ENCODE data around the gene REXO1. TPM values are rescaled to one million over a fixed set of nuclear protein-coding genes. Genes with fewer than 3 reads are reported as not detected.
"Not testable (repeated sequence)": the region's sequence is repeated elsewhere in the genome, so short reads cannot be mapped to it uniquely, and the experiment has no call there.

The REXO1 gene, protein sequence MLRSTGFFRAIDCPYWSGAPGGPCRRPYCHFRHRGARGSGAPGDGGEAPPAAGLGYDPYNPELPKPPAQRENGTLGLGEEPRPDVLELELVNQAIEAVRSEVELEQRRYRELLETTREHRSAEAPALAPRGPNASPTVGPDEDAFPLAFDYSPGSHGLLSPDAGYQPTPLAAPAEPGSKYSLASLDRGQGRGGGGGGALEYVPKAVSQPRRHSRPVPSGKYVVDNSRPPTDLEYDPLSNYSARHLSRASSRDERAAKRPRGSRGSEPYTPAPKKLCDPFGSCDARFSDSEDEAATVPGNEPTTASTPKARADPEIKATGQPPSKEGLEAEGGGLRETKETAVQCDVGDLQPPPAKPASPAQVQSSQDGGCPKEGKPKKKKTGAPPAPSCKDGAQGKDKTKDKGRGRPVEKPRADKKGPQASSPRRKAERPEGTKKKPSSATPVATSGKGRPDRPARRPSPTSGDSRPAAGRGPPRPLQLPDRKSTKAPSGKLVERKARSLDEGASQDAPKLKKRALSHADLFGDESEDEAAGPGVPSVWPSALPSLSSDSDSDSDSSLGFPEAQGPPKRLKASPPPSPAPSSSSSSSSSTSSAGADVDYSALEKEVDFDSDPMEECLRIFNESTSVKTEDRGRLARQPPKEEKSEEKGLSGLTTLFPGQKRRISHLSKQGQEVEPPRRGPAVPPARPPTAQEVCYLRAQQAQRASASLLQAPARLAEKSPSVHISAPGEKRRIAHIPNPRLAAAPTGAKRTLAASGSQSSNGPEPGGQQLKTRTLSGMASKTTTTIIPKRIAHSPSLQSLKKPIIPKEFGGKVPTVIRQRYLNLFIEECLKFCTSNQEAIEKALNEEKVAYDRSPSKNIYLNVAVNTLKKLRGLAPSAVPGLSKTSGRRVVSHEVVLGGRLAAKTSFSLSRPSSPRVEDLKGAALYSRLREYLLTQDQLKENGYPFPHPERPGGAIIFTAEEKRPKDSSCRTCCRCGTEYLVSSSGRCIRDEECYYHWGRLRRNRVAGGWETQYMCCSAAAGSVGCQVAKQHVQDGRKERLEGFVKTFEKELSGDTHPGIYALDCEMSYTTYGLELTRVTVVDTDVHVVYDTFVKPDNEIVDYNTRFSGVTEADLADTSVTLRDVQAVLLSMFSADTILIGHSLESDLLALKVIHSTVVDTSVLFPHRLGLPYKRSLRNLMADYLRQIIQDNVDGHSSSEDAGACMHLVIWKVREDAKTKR
- total RNA-seq = 8.7 and 14.0 TPM in 2 replicates

DNA sequence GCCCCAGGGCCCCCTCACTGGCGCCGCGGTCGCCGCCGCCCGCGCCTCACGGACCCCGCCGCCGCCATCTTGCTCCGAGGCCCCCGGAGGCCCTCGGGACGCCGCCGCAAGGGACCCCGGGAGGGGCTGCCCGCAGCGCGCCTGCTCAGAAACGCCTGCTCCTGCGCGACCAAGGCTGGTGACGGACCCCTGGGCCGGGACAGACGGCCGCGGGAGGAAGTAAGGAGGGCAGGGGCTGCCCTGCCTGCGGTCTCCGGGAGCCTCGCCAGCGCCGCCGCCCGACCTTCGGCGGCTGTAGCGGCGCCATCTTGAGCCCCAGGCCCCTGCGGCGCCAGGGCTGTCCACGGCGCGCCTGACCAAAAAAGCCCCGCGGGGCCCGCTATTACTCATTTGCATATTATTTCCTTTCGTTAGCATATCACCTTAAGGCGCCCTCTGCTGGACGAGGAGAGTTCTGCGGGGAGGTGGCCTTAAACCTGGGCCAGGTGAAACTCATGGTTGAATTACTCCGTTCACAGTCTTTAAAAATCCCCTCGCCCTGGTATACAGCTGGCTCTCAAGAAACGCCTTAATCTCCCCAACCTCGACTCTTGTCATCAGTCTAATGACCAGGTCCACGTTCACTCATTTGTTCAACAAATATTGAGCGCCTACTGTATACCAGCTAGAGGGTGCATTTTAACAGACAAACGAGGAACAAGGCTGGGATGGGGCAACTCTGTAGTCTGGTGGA, at the start of gene REXO1:
Gene REXO1, minus strand, starts transcription at position 85 of the 733 bp plus-strand sequence. CDS start 125 bp downstream, outside the sequence.
- peak; percentile 95 for DNase-seq

DNA sequence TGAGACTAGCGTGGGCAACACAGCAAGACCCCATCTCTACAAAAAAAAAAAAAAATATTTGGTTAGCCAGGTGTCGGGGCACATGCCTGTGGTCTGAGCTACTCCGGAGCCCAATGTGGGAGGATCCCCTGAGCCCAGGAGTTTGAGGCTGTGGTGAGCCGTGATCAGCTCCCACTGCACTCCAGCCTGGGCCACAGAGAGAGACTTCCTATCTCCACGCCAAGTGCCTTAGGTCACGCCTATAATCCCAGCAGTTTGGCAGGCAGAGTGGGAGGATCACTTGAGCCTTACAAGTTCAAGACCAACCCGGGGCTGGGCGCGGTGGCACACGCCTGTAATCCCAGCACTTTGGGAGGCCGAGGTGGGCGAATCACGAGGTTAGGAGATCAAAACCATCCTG, 48.2 kb upstream of the REXO1 start:
- no peak for DNase-seq

DNA sequence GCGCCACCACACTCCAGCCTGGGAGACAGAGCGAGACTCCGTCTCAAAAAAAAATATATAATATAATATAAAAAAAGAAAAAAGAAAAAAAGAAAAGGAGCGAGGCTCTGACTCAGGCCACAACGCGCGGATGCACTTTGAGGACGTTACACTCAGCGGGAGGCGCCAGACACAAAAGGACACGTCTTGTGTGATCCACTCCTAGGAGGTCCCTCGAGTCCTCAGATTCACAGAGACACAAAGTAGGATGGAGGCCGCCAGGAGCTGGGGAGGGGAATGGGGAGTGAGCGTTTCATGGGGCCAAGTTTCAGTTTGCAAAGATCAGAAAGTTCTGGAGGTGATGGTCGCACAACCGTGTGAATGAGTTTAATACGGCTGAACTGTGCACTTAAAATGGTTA, 45.5 kb upstream of the REXO1 start:
- DNase-seq = no peak

DNA sequence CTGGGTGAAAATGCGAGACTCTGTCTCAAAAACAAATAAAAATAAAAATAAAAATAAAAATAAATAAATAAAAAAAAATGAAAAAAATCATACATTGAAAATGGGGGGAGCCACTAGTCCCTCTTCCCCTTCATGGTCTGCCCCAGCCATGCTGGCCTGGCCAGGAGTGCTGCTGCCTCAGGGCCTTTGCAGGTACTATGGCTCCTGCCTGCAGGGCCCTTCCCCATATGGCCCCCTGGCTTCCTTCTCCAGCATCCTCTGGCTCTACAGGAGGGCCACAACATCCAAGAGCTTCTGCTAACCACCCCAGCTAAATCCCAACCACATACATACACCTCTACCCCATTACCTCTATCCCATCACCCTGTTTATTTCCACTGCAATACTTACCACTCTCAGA, 41.6 kb upstream of the REXO1 start:
- DNase-seq = no peak

DNA sequence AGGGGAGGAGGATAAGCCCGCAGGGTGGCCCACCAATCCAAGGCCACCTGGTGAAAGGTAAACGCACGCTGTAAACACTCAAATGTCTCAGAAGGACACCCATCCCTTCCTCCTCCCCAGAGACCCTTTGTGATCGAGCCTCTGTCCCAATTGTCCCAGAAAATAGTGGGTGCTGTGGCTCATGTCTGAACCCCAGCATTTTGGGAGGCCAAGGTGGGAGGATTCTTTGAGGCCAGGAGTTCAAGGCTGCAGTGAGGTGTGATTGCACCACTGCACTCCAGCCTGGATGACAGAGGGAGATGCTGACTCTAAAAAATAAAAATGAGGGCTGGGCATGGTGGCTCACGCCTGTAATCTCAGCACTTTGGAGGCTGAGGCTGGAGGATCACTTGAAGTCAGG, 40.1 kb upstream of the REXO1 start:
- no peak for DNase-seq

DNA sequence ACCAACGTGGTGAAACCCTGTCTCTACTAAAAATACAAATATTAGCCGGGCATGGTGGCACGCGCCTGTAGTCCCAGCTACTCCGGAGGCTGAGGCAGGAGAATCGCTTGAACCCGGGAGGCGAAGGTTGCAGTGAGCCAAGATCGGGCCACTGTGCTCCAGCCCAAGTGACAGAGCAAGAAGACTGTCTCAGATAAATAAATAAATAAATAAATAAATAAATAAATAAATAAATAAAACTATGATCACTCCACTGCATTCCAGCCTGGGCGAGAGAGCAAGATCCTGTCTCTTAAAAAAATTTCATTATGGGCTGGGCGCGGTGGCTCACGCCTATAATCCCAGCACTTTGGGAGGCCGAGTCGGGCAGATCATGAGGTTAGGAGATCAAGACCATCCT, 38.1 kb upstream of the REXO1 start:
- not testable (repeated sequence) for DNase-seq

DNA sequence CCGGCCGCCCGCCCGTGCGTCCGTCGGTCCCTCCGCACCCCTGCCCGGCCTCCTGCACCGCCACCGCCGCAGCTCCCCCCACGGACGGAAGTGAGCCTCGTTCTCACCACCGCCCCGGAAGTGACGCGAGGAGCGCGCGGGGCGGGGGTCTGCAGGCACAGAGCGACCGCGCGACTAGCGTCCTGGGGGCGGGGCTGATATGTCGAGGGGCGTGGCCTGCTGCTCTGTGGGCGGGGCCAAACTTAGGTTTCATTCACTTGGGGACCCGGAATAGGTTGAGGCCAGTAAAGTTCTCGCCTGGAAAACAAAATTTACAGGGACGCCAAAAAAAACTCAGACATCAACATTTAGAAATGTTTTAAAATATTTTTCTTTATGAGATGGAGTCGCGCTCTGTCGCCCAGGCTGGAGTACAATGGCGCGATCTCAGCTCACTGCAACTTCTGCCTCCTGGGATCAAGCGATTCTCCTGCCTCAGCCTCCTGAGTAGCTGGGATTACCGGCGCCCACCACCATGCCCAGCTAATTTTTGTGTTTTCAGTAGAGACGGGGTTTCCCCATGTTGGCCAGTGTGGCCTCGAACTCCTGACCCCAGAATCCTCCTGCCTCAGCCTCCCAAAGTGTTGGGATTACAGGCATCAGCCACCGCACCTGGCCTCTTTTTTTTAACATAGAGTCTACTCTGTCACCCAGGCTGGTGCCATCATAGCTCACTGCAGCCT, 37.3 kb upstream of the REXO1 start, which contains the start of gene ABHD17A:
Gene ABHD17A, minus strand, starts transcription at position 99 of the 722 bp plus-strand sequence. CDS start 3,930 bp downstream, outside the sequence.
- peak; percentile 95 for DNase-seq

DNA sequence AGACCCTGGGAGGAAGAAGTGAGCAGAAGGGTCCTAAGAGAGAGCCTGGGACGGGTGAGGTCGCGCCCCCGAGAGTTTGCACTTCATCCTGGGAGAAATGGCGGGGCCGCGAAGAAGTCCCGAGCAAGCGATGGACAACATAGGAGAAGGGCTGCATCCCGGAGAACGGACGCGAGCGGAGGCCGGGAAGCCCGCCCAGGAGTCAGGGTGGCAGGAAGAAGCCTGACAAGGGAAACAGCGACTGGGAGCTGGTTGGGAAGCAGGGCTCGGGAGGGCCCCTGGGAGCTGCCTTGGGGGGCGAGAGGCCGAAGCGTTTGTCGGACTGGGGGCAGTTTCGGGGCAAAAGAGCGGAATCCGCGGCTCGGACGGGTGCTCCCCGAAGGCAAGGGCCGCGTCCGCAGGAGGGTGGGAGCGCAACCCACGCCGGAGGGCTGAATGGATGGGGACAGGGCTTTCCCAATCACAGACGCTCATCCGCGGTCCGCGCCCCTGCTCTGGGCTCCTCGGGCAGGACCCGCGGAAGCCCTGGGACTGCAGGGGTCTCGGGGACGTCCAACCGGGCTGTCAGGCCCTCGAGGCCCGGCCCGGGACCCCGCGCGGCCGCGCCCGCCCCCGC, 36.5 kb upstream of the REXO1 start:
- DNase-seq = peak; percentile 48

DNA sequence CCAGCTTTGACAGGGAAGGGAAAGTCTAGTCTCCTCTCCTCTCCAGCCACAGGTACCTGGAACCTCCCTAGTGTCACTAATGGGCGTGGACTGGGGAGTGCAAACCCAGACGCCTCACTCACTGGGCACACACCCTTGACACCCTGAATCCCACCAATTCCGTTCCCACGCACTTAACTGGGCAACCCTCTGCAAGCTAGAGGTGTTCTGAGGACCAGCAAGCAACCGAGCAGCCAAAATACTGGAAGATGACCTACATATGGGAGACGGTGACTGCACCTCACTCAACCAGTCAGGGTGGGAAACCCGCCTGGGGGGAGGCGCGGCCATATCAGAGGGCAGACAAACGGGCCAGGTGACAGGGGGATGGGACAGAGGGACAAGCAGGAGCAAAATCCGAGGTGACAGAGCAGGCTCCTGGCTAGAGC, 36.0 kb upstream of the REXO1 start:
- DNase-seq = no peak

DNA sequence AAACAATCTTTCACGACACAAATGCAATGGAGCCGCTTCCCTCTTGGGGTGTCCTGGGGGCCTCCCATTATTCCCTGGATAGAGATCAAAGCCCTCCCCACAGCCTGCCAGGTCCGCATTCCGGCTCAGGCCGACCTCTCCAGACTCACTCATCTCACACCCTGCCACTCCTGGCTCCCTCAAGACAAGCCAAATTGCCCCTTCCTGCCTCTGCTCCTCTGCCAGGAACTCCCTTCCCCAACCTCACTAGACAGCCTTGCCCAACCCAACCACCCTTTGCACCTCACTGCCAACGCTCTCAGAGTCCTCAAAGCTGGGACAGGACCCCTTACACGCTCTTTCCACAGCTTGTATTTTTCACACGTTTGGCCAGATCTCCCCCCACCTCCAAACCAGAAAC, 35.5 kb upstream of the REXO1 start:
- DNase-seq = no peak

DNA sequence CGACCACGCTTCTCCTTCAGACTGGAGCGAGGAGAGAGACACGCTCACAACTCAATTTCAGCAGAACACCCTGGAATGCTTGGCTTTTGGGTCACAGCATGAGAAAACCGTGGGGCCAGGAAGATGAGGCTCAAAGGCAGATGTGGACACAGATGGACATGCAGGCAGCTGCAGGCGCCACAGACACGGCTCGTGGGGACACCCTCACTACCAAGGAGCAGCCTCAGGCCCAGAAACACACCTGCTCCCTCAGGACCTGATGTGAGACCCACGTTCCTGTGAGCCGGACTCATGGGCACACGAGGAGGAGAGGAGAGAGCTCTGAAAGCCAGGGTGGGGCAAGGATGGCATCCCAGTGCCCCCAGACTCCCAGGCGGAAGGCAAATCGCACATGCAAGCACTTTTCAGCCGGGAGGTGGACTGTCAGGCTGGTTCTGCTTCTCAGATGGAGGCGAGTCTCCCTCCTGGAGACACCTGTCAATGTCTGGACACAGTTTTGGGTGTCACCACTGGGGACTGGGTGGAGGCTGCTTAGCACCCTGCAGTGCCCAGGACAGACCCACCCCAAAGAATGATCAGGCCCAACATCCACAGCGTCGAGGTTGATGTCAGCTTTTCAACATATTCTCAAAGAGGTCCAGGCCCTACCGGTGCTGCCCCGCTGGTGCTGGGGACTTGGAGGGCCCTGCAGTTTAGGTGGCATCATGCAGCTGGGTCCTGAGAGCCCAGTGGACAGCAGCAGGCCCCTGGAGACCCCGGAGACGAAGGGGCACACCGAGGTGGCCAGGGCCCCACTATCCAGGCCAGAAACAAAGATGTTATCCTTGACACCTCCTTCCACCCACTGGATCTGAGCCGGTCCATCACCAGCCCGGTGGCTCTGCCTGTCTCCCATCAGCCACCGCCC, 34.8 kb upstream of the REXO1 start:
- DNase-seq = no peak

DNA sequence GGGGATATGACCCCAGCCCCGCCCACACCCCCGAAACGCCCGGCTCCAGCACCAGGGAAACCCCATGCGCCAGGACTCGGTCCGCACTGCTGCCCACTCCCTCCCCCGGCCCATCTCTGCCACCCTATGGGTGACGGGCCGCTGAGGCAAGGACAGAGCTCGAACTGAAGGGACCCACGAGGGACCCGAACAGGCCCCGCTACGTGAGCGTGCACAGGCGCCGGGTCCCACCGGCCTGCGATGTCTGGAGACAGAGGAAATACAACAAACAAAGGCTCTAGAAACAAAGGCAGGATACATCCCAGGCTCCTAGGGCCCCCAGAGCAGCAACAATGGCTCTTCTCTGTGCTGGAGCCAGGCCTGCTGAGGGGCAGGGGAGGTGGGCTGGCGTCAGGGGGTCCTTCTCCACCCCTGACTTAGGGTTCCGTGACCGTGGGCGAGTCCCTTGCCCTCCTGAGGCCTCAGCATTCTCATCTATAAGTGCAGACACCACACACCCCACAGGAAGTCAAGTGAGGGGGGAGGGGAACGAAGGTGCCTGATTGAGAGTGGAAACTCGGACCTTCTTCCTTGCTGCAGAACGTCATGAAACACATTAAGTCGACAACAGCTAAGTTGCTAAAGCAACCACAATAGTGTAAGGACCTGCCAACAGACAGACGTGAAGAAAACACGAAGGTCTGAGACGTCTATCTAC, 34.0 kb upstream of the REXO1 start:
- peak; percentile 79 for DNase-seq

DNA sequence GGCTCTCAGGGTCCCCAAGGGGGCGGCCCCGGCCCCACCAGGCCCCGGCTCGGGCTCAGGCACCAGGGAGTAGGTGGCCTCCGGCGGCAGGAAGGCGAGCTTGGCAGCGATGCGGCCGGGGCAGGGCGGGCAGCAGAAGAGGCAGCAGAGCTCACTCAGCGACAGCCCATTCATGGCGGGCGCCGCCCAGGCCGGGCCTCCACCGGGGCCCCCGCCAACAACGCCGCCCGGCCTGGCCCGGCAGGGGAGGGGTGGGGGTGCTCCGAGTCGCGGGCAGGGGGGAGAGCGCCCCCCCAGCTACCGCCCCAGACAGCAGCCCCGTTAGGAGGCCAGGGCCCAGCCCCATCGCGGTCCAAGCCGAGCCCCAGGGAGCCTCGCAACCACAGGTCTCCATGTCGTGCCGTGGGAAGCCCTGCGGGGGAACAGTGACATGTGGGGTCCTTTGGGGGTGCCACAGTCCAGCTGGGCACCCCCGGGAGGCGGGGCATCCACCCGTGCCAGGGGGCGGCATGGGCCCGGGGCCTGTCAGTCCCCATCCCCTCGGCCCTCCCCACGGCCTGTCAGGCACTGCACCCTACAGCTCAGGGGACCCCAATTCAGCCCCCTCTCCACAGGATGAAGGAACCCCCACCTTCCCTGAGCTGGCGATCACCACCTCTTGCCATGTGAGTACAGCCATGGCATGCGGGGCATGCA, 33.3 kb upstream of the REXO1 start:
- not testable (repeated sequence) for DNase-seq

DNA sequence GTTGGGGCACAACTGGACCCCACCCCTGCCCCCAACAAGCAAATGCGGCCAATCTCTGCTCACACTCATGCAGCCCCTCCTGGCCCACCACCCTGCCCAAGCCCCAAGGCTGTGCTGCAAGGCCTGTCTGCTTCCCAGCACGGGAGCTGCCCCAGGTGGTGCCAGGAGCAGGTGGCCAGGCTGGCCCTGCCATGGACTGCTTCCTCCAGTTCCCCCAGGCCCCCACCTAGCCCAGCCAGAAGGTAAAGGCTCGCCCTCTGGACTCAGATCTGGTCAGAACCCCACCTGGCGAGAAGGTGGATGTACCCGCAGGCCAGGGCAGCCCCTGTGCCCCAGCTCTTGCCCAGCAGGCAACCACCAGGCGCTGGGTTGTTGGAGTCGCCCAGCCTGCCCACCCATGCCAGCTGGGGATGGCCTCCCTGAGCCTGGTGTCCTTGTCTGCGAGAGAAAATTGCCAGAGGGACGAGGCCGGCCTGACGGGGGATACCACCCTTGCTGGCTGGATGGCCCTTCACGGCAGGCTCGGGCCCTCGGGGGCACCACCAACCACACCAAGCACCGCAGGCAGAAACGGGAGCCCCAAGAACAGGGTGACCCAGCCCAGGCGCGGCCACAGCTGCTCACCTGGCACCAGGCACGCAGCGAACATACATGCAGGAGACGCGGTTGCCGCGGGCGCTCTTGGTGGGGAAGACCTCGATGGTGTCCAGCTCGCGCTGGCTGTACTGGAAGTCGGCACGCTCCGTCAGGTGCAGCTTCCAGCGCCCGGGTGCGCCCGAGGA, 32.5 kb upstream of the REXO1 start:
- DNase-seq = no peak

DNA sequence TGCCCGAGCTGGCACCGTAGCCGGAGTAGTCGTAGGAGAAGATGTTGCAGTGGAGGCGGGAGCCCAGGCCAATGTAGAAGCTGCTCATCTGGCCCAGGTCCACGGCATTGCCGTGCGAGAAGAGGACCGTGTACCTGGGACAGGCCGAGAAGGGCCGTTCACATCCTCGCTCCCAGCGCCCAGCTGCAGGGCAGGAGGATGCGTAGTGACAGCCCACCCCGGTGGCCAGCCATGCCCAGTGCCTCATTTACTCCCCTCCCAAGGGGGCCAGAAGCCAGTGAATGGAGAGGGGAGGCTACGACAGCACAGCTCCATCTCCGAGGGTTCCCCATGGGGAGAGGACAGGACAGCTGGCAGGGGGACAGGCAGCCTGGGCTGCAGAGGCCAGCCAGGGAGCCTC, 31.7 kb upstream of the REXO1 start:
- not testable (repeated sequence) for DNase-seq

DNA sequence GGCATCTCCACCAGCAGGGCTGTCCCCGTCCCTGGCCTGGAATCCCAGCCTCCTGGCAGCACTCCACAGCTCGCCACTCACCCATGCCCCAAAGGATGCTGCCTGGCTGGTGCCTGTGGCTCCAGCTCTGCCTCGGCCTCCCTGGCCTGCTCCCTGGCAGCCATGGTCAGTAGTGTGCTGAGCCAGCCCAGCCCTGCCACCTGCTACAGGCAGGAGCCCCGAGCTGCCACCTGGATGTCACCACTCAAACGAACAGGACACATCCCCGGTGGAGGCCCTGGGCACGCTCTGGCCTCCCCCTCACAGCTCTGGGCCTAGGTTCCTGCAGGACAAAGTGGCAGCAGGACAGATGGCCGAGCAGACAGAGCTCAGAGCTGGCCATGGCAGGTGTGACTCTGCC, 30.3 kb upstream of the REXO1 start:
- not testable (repeated sequence) for DNase-seq

DNA sequence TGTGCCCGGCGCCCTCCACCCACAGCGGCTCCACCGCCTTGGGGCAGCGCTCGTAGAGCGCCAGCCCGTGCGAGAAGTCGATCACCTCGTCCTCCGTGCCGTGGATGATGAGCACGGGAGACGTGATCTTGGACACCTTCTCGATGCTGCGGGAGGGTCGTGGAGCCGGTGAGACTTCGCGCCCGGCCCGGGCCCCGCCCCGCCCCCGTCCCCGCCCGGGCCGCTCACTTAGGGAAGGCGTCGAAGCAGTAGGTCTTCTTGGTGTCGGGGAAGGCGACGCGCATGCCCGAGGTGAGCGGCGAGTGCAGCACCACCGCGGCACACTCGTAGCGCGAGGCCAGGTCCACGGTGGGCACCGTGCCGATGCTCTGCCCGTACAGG, 29.0 kb upstream of the REXO1 start:
- DNase-seq = not testable (repeated sequence)
